ENCODE measurements around the gene LRP11.

The LRP11 gene

DNA sequence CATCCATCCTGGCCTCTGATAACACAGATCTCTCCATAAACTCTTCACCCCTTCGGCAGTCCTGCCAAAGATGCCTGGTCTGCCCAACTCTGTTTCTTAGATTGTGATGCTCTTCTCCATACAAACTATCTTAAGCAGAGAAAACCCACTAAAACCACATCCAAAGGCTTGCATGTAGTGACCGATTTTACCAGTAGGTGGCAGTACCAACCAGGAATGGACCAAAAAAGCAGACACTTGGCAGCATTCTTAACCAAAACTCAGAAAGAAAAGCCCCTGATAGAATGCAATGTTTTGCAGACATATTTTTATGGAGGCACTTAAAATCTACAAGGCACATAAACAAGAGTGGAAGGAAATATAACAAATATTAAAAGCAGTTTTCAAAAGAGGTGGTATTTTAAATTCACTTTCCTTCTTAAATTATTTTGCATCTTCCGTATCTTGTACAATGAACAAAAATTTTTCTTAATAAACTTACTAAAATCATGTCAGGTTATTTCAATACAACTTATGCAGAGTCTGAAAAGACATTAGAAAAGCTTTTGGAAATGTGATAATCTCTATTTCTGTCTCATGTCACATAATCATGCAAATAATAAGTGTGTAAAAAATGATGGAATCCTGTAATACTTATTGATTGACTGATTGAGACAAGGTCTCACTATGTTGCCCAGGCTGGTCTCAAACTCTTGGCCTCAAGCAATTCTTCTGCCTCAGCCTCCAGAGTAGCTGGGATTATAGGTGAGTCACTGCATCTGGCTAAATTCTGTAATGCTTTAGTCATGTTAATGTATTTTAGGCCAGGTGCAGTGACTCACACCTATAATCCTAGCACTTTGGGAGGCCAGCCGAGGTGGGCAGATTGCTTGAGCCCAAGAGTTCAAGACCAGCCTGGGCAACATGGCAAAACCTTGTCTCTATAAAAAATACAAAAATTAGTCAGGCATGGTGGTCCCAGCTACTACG is 29.4 kb downstream of the LRP11 start:
- DNase-seq = peak; percentile 61
- Mint-ChIP-seq H3K27me3 (no peaks in the 10 kb centered on the region), H3K36me3 (ENCODE audit: low read depth) (no peaks in the 10 kb centered on the region), H3K4me3 (no peak overlapping the region), H3K27ac (no peak overlapping the region), H3K9me3 (no peaks in the 10 kb centered on the region), H3K4me1 (ENCODE audit: low read depth) (peaks cover 2% of the 10 kb centered on the region)

DNA sequence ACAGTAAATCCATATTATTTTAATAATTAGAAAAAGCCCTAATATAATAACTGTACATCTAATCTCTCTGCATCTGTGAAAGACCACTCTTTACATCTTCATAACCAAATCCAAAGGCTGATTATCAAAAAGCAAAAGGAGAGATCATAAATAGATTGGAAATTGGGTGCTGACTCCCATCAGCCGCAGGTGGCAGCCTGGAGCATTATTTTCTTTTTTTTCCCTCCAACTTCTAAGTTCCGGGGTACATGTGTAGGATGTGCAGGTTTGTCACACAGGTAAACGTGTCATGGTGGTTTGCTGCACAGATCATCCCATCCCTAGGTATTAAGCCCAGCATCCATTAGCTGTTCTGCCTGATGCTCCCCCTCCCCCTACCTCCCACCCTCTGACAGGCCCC is 30.5 kb downstream of the LRP11 start:
- no peaks in the 10 kb centered on the region for H3K9me3 Mint-ChIP-seq
- no peaks in the 10 kb centered on the region for H3K27me3 Mint-ChIP-seq
- H3K36me3 Mint-ChIP-seq (ENCODE audit: low read depth) = no peaks in the 10 kb centered on the region
- no peak for DNase-seq
- no peak overlapping the region for H3K27ac Mint-ChIP-seq
- no peak overlapping the region for H3K4me3 Mint-ChIP-seq
- peaks cover 2% of the 10 kb centered on the region for H3K4me1 Mint-ChIP-seq (ENCODE audit: low read depth)

DNA sequence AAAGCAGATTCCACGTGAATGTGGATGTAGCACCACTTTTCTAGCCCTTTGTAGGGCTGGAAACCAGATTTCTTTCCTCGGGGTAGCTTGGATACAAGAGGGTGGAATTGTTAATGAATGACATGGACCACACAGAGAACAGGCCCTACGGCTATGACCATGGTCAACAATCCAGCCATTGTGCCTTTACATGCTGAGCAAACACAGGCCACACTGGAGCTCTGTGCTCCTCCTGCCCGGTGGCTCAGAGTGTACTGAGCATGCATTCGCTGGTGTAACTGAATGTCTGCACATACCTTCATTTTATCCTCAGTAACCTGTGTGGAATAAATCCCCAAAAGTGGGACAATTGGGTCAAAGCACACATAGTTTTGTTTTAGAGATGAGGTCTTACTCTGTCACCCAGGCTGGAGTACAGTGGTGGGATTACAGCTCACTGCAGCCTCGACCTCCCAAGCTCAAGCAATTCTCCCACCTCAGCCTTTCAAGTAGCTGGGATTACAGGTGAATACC is 32.8 kb downstream of the LRP11 start:
- Mint-ChIP-seq H3K4me3 (no peak overlapping the region), H3K36me3 (ENCODE audit: low read depth) (no peaks in the 10 kb centered on the region), H3K27me3 (no peaks in the 10 kb centered on the region), H3K4me1 (ENCODE audit: low read depth) (peaks cover 2% of the 10 kb centered on the region), H3K27ac (no peak overlapping the region), H3K9me3 (no peaks in the 10 kb centered on the region)
- DNase-seq = no peak

DNA sequence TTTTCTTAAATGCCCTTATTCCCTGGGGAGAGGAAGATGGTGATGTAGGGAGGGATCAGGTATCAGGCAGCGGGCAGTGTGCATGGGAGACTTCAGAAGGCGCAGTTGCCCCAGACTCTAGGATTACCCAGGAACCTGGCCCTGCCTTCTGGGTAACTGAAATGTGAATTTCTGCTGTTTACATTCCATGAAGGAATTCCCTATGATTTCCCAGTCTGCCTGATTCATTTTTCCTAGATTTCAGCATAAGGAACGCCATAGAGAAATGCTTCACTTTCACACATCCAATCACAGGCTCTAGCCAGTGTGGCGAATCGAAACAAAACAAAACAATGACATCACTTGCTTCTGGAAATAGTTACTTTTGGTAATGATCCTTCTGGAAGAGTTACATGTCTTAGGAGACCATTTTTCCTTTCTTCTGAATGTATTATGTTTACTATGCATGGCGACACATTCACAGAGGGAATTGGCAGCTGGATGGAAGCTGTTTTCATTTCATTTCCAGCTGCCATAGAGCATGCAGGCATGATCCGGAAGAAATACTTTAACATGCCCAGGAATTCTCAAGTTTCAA is 33.3 kb downstream of the LRP11 start:
- no peak for DNase-seq
- no peaks in the 10 kb centered on the region for H3K27me3 Mint-ChIP-seq
- no peaks in the 10 kb centered on the region for H3K36me3 Mint-ChIP-seq (ENCODE audit: low read depth)
- no peak overlapping the region for H3K4me3 Mint-ChIP-seq
- no peak overlapping the region for H3K27ac Mint-ChIP-seq
- H3K4me1 Mint-ChIP-seq (ENCODE audit: low read depth) = peaks cover 2% of the 10 kb centered on the region
- no peaks in the 10 kb centered on the region for H3K9me3 Mint-ChIP-seq

DNA sequence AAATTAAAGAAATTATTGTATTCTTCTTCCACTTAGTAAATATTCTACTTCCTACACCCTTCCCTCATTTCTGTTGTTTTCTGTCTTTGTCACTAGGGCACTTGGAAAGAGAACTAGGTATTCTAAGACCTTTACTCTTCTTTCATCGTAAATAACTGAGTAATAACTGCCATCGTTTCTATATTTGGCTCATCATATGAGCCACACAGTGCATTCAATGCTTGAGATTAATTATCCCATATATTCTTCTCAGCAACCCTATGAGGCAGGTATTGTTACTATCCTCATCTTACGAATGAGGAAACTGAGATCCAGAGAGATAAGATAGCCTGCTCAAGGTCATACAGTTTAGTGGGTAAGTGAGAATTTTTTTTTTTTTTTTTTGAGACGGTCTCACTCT is 38.9 kb downstream of the LRP11 start:
- no peaks in the 10 kb centered on the region for H3K4me1 Mint-ChIP-seq (ENCODE audit: low read depth)
- DNase-seq = no peak

DNA sequence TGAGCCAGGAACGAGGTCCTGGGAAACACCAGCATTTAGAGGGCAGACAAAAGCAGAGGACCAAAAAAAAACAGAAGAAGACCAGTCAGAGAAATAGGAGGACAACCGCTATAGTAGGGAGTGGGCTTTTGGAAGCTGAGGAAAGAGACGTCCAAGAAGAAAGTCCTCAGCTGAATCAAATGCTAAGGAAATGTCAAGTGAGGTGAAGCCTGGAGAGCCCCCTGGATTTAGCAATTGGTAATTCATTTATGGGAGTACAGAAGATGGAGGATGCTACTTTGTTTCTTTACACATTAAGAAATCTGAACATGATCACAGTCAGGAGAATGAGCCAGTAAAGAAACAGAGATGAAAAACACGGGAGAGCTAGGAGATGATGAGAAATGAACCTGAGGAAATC is 41.1 kb downstream of the LRP11 start:
- no peak overlapping the region for H3K27ac Mint-ChIP-seq
- DNase-seq = no peak

More for the DNA sequence above, 38.9 kb downstream of the LRP11 start:
- H3K9me3 Mint-ChIP-seq = no peaks in the 10 kb centered on the region
- H3K27me3 Mint-ChIP-seq = no peaks in the 10 kb centered on the region
- H3K36me3 Mint-ChIP-seq (ENCODE audit: low read depth) = no peaks in the 10 kb centered on the region
- no peak overlapping the region for H3K4me3 Mint-ChIP-seq
- H3K27ac Mint-ChIP-seq = no peak overlapping the region

DNA sequence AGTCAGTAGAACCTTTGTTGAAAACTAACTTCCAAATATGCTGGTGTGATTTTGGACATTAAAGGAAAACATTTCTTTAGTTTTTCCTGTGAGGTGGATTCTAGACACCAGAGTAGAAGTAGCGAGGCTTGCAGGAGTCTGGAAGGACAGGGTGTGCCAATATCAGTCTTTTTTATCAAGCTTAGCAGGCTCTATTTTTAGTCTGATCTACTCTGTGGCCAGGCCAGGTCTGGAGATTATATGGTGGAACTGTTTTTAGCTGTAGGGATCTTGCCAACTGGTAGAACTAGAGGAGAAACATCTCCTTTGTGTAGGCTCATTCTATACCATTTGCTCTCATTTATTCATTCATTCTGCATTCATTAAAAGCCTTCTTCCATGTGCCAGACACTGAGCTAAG is 42.7 kb downstream of the LRP11 start:
- Mint-ChIP-seq H3K4me1 (ENCODE audit: low read depth) (no peaks in the 10 kb centered on the region), H3K4me3 (no peak overlapping the region), H3K9me3 (no peaks in the 10 kb centered on the region), H3K36me3 (ENCODE audit: low read depth) (no peaks in the 10 kb centered on the region), H3K27ac (no peak overlapping the region), H3K27me3 (no peaks in the 10 kb centered on the region)
- no peak for DNase-seq

More for the DNA sequence above, 41.1 kb downstream of the LRP11 start:
- Mint-ChIP-seq H3K27me3 (no peaks in the 10 kb centered on the region), H3K4me1 (ENCODE audit: low read depth) (no peaks in the 10 kb centered on the region), H3K36me3 (ENCODE audit: low read depth) (no peaks in the 10 kb centered on the region), H3K4me3 (no peak overlapping the region), H3K9me3 (no peaks in the 10 kb centered on the region)

DNA sequence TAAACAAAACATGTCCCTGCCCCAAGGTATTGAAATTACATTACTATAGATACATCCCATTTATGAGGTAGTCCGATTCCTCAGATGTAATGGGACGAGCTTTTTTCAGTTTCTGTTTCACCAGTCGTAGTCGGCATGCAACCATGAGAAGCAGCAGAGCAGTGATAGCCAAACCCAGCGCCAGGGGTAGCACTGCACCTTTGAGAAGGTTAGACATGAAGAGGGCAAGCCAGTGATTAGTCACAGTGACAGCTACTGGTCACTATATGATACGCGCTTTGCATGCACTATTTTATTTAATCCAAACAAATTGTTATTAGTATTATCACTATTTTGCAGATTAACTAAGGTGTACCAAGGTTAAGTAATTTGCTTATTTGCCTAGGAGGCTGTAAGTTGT is 43.7 kb downstream of the LRP11 start:
- H3K4me1 Mint-ChIP-seq (ENCODE audit: low read depth) = peaks cover 3% of the 10 kb centered on the region

DNA sequence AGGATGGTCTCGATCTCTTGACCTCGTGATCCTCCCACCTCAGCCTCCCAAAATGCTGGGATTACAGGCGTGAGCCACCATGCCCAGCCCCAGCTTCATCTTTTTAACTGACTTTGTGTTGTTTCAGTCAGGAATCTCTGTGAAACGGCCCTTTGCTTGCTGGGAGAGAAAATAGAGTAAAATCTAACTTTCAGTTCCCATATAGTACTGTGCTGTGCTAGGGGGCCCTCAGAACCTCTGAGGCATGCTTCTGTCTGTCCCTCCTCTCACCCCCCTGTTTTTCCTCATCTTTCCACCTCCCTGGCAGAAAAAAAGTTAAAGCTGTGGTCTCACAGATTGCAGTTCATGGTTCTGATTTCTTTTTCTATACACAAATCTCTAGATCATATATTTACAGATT is 48.4 kb downstream of the LRP11 start:
- Mint-ChIP-seq H3K4me1 (ENCODE audit: low read depth) (peaks cover 3% of the 10 kb centered on the region), H3K4me3 (no peak overlapping the region), H3K27me3 (no peaks in the 10 kb centered on the region), H3K27ac (no peak overlapping the region), H3K9me3 (no peaks in the 10 kb centered on the region), H3K36me3 (ENCODE audit: low read depth) (peaks cover 35% of the 10 kb centered on the region)
- DNase-seq = no peak

More for the DNA sequence above, 43.7 kb downstream of the LRP11 start:
- Mint-ChIP-seq H3K27me3 (no peaks in the 10 kb centered on the region), H3K27ac (no peak overlapping the region), H3K36me3 (ENCODE audit: low read depth) (peaks cover 3% of the 10 kb centered on the region), H3K9me3 (no peaks in the 10 kb centered on the region), H3K4me3 (no peak overlapping the region)
- no peak for DNase-seq

DNA sequence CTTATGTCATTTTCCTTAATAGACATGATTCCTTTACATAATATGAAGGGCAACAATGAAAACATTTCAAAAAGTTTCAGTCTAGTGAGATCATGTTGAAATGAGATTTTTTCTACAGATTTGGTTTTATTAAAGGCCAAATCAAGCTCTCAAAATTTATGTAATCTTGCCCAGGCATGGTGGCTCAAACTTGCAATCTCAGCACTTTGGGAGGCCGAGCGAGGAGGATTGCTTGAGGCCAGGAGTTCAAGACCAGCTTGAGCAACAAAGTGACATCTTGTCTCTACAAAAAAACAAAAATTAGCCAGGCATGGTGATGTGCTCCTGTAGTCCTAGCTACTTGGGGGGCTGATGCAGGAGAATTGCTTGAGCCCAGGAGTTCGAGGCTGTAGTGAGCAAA is 50.8 kb downstream of the LRP11 start:
- no peak overlapping the region for H3K4me3 Mint-ChIP-seq
- DNase-seq = no peak
- H3K36me3 Mint-ChIP-seq (ENCODE audit: low read depth) = peaks cover 47% of the 10 kb centered on the region
- no peak overlapping the region for H3K27ac Mint-ChIP-seq
- peaks cover 3% of the 10 kb centered on the region for H3K4me1 Mint-ChIP-seq (ENCODE audit: low read depth)
- H3K27me3 Mint-ChIP-seq = no peaks in the 10 kb centered on the region
- H3K9me3 Mint-ChIP-seq = no peaks in the 10 kb centered on the region

DNA sequence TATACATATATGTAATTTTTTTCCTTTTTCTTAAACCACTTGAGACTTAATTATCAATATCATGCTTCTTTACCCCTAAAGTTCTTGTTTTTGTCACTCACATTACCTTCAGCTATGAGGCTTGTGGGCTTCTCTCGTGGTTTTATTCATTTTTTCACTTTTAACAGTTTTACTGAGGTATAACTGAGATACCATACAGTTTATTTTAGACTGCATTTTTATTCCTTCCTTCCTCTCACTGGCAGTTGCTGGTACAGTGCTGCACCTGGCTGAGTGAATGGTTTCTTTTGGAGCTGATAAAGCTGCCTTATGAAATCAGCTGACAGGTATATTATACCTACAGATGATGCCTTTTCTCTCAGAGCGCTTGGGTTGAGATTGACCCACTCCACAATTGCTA is 54.4 kb downstream of the LRP11 start:
- no peak for DNase-seq
- H3K9me3 Mint-ChIP-seq = no peaks in the 10 kb centered on the region
- H3K4me3 Mint-ChIP-seq = no peak overlapping the region
- H3K27me3 Mint-ChIP-seq = no peaks in the 10 kb centered on the region
- H3K27ac Mint-ChIP-seq = no peak overlapping the region
- peaks cover 58% of the 10 kb centered on the region for H3K36me3 Mint-ChIP-seq (ENCODE audit: low read depth)
- H3K4me1 Mint-ChIP-seq (ENCODE audit: low read depth) = peaks cover 7% of the 10 kb centered on the region

DNA sequence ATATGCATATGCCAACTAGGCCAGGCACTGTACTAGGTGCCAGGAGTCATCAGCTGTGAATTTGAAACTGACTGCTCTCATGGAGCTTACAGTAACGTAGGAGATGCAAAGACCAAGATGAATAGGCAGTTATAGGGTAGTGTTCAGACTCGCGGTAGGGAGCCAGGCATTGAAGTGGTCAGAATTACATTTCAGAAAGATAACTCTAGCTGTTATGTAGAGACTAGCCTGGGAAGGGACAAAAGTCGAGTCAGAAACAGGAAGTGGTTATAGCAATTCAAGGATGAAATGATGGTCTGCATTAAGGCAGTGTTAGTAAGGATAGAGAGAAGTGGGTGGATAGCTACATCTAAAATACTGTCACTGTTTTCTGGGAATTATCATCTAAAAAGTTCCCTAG is 58.0 kb downstream of the LRP11 start:
- no peak for DNase-seq
- H3K27me3 Mint-ChIP-seq = no peaks in the 10 kb centered on the region
- peaks cover 7% of the 10 kb centered on the region for H3K4me1 Mint-ChIP-seq (ENCODE audit: low read depth)
- H3K27ac Mint-ChIP-seq = peak overlapping the region; percentile 66
- H3K36me3 Mint-ChIP-seq (ENCODE audit: low read depth) = peaks cover 57% of the 10 kb centered on the region
- H3K9me3 Mint-ChIP-seq = no peaks in the 10 kb centered on the region
- H3K4me3 Mint-ChIP-seq = no peak overlapping the region

DNA sequence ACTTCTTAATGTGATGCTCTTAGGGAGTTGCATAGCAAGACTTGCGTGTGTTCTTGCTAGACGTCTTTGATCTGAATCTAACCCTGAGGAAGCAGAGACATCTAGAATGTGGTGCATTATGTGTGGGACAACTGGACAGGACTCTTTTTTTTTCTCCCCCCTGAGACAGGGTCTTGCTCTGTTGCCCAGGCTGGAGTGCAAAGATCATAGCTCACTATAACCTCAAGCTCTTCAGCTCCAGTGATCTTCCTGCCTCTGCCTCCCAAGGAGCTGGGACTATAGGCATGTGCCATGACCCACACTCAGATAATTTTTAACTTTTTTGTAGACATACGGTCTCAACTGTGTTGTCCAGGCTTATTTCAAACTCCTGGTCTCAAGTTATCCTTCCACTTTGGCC is 80.6 kb downstream of the LRP11 start:
- Mint-ChIP-seq H3K27ac (no peak overlapping the region), H3K36me3 (ENCODE audit: low read depth) (peaks cover 57% of the 10 kb centered on the region), H3K4me3 (no peak overlapping the region), H3K9me3 (no peaks in the 10 kb centered on the region), H3K27me3 (no peaks in the 10 kb centered on the region), H3K4me1 (ENCODE audit: low read depth) (no peaks in the 10 kb centered on the region)
- no peak for DNase-seq

DNA sequence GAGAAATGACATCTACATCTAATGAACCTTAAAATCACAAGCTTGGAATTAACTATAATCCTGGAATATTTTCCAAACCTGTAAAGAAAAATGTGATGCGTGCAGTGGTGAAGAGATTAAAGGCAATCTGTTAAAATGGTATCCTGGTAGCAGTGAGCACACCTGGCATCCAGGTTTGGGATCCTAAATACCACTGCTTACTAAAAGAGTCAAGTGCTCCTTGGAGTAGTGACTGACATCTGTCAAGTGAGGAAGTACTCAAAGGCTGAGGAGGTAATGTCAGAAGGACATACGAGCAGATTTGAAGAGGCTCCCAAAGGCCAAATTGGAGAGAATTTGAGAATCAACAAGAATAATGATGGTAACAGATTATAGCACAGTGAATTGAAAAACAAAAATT is 81.8 kb downstream of the LRP11 start:
- Mint-ChIP-seq H3K27ac (no peak overlapping the region), H3K9me3 (no peaks in the 10 kb centered on the region), H3K27me3 (no peaks in the 10 kb centered on the region), H3K36me3 (ENCODE audit: low read depth) (peaks cover 55% of the 10 kb centered on the region), H3K4me1 (ENCODE audit: low read depth) (no peaks in the 10 kb centered on the region), H3K4me3 (no peak overlapping the region)
- DNase-seq = no peak

DNA sequence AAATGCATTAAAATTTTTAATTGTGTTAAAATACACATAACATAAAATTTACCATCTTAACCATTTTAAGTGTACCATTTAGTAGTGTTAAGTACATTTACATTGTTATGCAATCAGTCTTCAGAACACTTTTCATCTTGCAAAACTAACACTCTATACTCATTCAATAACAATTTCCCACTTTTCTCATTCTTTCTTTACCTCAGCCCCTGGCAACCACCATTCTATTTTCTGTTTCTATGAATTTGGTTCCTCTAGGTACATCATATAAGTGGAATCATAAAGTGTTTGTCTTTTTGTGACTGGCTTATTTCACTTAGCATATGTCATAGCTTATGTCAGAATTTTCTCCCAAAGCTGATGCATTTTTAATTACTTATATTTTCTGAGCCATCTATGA is 82.4 kb downstream of the LRP11 start:
- no peaks in the 10 kb centered on the region for H3K9me3 Mint-ChIP-seq
- H3K27me3 Mint-ChIP-seq = no peaks in the 10 kb centered on the region
- H3K27ac Mint-ChIP-seq = no peak overlapping the region
- no peak for DNase-seq
- H3K4me1 Mint-ChIP-seq (ENCODE audit: low read depth) = no peaks in the 10 kb centered on the region
- H3K4me3 Mint-ChIP-seq = no peak overlapping the region
- peaks cover 61% of the 10 kb centered on the region for H3K36me3 Mint-ChIP-seq (ENCODE audit: low read depth)
